Parietal lobe (tissue), 2 donors: ENCODE data around the gene UPK2. TPM values are rescaled to one million over a fixed set of nuclear protein-coding genes. Genes with fewer than 3 reads are reported as not detected.

Source experiments
- small RNA-seq: library from RNA; depleted of rRNA; stranded (forward); fragments of <200 nt; gene quantifications from one replicate; pipeline ENCODE3, GENCODE V24; 2014; ENCODE audit warnings: low replicate concordance
- total RNA-seq: library from RNA; depleted of rRNA; stranded (reverse); fragments of >200 nt; gene quantifications from one replicate; pipeline ENCODE4 v1.2.3, GENCODE V29; 2014

Gene UPK2
- total RNA-seq: not detected

GRCh38 chr11:118956094-118956846, at the start of gene UPK2:
UPK2 (plus strand) TSS chr11:118956298; CDS start chr11:118956351, 53 bp downstream.

GRCh38 chr11:118971646-118972045, 15.5 kb downstream of the UPK2 start, which contains the start of gene FOXR1:
FOXR1 (plus strand) TSS chr11:118971761; CDS start chr11:118971932, 171 bp downstream.

DNA sequence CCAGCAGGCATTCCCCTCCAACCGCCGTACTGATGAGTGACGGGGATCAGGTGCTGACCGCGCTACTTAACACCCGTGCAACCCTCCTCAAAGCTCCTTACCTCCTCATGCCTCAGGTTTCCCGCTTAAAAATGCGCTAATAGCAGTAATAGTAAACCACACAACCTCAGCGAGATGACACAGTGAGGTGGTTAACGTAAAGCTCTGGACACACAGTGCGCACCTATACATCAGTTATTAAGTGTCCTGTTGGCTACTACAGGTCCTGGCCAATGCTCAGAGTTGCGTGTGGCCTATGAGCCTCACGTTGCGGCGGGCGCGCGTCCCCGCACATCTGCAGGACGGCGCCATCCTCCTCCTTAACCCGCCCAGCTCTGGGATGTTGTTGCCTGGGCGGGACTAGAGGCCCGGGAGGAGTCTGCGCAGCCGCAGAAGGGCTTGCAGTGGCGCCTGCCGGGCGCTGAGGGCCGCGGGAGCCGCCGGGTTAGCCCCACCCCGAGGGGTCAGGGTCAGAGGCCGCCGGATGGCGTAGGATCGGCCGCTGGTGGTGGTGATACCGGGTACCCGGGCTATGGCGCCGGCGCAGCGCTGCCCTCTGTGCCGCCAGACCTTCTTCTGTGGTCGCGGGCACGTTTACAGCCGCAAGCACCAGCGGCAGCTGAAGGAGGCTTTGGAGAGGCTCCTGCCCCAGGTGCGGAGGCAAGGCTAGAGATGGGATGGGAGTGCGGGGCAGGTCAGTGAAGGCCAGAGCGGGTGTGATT, 41.7 kb downstream of the UPK2 start, which contains the start of gene CENATAC:
Gene CENATAC, plus strand, starts transcription at position 512 of the 761 bp plus-strand sequence. Its CDS starts 60 bp downstream, at position 572.

Small RNA genes lying within 50 kb of the gene (small RNA-seq; reads per million reads assigned to genes)
- gene AP003392.2 (not detected), gene MIR4492 (not detected), gene RF00017 (not detected), gene RF00019 (not detected), gene RN7SL688P (not detected)

Other genes starting within 250 kb of the UPK2 start
- gene DDX6, start 165.1 kb upstream of the UPK2 start, total RNA-seq: 278 TPM
- gene CXCR5, start 72.4 kb upstream of the UPK2 start, total RNA-seq: not detected
- 20.7 TPM for gene BCL9L, start 30.4 kb upstream of the UPK2 start, total RNA-seq
- gene FOXR1, start 15.5 kb downstream of the UPK2 start, total RNA-seq: not detected
- 82.9 TPM for gene CENATAC, start 41.8 kb downstream of the UPK2 start, total RNA-seq
- gene RPS25, start 62.0 kb downstream of the UPK2 start, total RNA-seq: 1,127 TPM
- gene TRAPPC4, start 62.5 kb downstream of the UPK2 start, total RNA-seq: 76.1 TPM
- gene SLC37A4, start 74.6 kb downstream of the UPK2 start, total RNA-seq: 15.0 TPM
- gene HYOU1, start 100.9 kb downstream of the UPK2 start, total RNA-seq: 40.1 TPM
- 35.1 TPM for gene VPS11, start 111.5 kb downstream of the UPK2 start, total RNA-seq
- gene HMBS, start 128.6 kb downstream of the UPK2 start, total RNA-seq: 8.1 TPM
- gene DPAGT1, start 145.6 kb downstream of the UPK2 start, total RNA-seq: 11.6 TPM
- 12.2 TPM for gene C2CD2L, start 151.0 kb downstream of the UPK2 start, total RNA-seq
- 41.9 TPM for gene HINFP, start 165.3 kb downstream of the UPK2 start, total RNA-seq
- 4.1 TPM for gene ABCG4, start 192.8 kb downstream of the UPK2 start, total RNA-seq
- gene NLRX1, start 212.4 kb downstream of the UPK2 start, total RNA-seq: 2.8 TPM
- not detected for gene NHERF4, start 229.2 kb downstream of the UPK2 start, total RNA-seq